GM10847 (cell line): ENCODE data around the gene RASEF.

Source experiments
- POLR2A ChIP-seq: IDR thresholded peaks from 2 replicates; pipeline ENCODE4 v1.6.1; 2011; ENCODE audit not compliant: insufficient read length; ENCODE audit errors: extremely low read depth

RASEF gene

DNA sequence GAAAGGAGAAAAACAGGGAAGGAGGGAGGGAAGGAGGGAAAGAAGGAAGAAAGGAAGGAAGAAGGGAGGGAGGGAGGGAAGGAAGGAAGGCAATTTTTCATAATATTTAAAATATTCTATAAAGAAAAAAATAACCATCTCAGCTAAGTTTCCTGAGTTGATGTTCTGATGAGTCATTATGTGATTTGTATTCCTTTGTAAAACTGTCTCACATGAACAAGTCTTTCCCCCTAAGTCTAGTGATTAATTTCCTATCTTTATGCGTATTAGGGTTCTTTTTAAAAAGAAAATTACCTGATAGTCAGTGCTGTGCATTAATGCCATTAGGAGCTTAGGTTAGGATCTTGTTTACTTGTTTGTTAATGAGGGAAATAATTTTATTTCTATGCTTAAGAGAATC is 94.1 kb downstream of the RASEF start:
- TF ChIP-seq POLR2A, result no peak

GRCh38 chr9:82968388-82968787 is 94.6 kb downstream of the RASEF start:
- no peak for TF ChIP-seq POLR2A

DNA sequence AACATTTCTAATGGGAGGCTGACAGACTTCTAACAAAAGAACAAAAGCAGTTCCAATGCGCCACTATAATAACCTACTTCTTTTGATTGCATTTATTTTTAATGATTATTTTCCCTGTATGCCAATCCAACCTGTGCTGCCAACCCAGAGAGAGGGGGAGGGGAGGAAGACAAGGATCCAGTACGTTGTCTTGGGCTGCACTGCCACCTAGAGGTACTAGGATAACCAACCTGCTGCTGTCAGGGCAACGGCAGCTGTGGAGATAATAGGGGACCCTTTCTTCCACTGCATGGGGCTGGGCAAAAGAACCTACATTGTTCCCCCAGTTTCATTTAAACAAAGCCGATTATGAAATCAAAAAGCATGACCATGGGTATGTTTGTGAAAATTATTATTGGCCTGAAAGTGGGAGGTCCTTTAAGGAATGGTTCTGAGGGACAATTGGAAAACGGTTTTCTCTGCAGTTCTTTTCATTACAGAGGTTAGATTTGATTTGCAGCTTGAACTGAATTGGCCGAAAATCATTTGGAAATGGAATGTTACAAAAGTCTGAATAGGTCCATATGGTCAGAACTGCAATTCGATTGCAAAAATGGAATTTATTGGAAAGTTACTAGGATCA is 101.3 kb downstream of the RASEF start:
- no peak for TF ChIP-seq POLR2A

DNA sequence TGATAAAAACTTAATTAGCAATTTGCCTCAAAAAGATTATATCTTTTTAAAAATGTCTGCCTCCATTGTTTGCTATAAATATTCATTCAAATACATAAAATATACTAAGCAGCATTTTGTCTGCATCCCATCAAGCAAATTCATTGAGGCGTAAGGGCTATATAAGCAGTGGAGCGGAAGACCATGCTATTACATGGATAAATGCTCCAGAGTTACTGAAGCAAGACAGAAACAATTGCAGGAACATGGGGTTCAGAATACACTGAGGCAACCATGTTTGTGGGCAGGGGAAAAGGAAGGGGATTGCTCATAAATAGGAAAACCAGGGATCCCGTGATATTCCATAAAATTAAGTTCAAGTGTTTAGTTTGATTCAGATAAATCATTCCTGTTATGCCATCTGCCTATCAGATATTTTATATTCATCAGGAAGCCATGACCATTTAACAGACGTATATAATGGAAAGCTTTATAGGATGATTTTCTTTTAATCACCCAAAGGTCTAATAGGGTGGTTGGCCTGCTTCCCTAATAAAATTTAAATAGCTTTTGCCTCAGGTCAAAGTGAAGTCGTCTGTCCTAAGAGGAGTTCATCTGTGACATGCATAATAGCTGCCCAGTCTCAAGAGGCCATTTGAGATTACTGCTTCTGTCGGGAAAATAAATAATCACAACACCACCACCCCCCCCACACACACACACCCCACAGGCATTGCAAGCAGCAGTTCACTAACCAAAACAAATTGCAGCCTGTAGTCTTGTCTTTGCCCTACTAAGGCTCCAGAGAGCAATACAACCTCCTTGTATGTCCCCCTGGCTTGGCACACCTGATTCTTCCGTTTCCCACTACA is 105.2 kb downstream of the RASEF start:
- no peak for TF ChIP-seq POLR2A

GRCh38 chr9:82949203-82949602 is 113.7 kb downstream of the RASEF start:
- no peak for TF ChIP-seq POLR2A

GRCh38 chr9:82940376-82940775 is 122.6 kb downstream of the RASEF start:
- no peak for TF ChIP-seq POLR2A

DNA sequence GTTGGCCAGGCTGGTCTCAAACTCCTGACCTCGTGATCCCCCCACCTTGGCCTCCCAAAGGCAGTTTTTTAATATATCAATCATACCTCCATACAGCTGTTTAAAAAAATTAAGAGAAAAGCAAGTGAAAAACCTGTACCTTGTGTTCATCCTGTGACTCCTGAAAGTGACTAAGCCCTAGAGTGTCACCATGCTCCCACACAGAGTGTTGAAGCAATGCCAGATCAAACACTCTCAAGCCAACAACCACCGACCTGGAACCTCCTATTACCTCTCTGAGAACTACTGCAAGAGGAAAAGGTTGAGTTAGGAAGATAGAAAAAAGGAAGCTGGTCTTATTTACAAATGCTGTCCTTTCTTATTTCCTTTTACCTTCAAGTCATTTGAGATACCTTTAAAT is 123.5 kb downstream of the RASEF start:
- TF ChIP-seq POLR2A, result no peak

- no peak for TF ChIP-seq POLR2A
Measured at GRCh38 chr9:82938426-82939218, 124.3 kb downstream of the RASEF start.

- TF ChIP-seq POLR2A, result no peak
Measured at GRCh38 chr9:82934949-82935348, 128.0 kb downstream of the RASEF start.

DNA sequence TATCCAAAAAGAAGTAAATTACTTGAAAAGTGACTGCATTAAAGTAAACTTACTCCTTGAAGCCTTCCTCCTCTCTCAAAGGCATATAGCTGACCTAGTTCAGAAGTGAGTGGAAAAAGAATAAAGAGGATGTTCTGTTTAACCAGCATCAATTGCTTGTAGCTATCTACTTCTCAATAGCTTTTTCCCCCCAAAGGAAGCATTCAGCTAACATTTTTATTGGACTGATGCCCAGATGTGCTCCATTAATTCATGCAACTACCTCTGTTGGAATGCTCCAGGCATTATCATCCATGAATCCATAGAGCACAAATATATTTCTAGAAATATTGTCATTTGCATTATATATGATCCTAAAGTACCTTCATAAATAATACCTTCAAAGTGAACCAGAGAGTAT is 132.8 kb downstream of the RASEF start:
- no peak for TF ChIP-seq POLR2A
